GM21576 (cell line): ENCODE measurements around the gene CDH23.

Source experiments
- ATAC-seq: cut with Tn5 transposase; IDR thresholded peaks from one replicate; pipeline ENCODE4 v1.9.1; 2021; ENCODE audit warnings: mild to moderate bottlenecking, moderate library complexity; ENCODE audit not compliant: unreplicated experiment

CDH23 gene

GRCh38 chr10:71837098-71837827 is 440.5 kb downstream of the CDH23 start:
- ATAC-seq, result no peak

DNA sequence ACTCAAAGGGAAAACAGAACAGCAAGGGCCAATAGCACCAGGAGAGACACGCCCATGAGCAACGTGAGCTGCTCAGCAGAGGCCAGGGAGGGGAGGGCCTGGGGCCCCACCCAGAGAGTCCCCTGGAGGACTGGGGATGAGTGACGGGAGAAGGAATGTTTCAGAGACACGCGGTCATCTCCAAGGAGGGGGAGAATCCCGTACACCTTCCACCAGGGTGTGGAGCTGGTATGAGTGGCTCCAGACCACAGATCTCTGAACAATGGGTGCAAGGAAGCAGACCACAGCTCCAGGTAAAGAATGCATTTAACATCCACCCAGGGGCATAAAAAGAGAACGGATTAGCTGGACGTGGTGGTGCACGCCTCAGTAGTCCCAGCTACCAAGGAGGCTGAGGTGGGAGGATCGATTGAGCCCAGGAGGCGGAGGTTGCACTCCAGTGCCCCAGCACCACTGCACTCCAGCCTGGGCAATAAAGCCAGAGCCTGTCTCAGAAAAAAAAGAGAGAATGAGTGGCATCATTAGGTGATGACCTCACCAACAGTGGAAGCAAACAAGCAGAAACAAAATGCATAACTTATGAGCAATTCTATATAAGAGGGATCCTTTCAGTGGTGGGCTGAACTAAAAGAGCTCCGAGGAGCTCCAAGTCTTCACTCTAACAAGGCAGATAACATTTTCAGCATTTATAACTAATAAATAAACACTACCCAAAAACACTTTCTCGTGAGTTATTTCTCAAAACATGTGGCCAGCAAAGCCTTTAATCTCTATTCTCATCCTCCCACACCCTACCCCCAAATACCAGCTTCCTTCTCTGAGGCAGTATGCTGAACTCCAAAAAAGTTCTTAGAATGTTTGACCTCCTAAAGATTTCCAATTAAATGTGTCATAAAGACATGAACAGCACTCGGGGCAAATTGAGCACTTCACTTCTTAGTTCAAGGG is 441.8 kb downstream of the CDH23 start:
- ATAC-seq, result no peak

GRCh38 chr10:71840177-71840957 is 443.6 kb downstream of the CDH23 start:
- no peak for ATAC-seq

DNA sequence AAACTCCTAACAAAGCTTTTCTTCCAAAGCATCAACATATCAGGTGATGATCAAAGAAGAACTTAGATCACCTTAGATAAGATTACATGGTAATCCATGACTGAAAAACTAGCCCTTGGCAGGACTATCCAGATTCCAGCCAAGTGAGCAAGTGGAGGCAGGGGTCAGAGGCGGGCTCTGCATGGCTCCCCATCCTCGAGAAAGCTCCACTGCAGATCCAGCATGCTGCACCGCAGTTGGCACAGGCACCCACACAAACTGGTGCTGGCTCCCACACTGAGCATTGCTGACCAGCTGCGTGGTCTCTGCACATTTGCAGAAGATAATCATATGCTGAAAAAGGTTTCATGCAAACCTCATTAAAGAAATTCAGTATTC is 444.2 kb downstream of the CDH23 start:
- no peak for ATAC-seq

DNA sequence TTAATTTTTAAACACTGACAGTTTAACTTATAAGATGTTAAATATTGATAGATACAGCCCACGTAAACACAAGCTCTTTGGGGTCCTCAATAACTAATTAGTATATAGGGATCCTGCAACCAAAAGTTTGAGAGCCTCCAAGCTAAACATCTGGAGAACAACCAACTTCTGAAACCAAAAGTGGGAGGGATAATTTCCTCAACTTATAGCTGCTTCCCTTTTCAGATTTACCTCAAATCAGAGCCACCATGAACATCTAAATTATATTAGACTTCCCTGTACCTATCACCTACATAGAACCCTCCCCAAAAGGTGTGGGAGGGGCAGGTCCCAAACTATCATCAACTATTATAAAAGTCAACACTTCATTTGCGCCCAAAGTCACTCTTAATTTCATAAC is 445.7 kb downstream of the CDH23 start:
- no peak for ATAC-seq

- no peak for ATAC-seq
Measured at GRCh38 chr10:71842856-71843686, 446.4 kb downstream of the CDH23 start.

GRCh38 chr10:71844084-71844483 is 447.4 kb downstream of the CDH23 start:
- no peak for ATAC-seq

DNA sequence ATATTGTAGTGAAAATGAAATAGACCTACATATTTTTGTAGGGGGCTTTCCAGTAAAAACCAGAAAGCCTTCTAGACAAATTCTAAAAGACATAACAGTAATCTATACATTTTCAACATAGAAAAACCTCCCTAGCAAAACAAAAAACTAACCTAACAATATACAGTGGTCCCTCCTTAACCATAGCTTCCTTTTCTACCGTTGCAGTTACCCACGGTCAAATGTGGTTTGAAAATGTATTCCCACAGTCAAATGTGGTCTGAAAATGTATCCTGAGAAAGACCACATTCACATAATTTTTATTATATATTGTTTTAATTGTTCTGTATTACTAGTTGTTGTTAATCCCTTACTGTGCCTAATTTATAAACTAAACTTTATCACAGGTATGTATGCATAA is 448.0 kb downstream of the CDH23 start:
- ATAC-seq, result no peak

DNA sequence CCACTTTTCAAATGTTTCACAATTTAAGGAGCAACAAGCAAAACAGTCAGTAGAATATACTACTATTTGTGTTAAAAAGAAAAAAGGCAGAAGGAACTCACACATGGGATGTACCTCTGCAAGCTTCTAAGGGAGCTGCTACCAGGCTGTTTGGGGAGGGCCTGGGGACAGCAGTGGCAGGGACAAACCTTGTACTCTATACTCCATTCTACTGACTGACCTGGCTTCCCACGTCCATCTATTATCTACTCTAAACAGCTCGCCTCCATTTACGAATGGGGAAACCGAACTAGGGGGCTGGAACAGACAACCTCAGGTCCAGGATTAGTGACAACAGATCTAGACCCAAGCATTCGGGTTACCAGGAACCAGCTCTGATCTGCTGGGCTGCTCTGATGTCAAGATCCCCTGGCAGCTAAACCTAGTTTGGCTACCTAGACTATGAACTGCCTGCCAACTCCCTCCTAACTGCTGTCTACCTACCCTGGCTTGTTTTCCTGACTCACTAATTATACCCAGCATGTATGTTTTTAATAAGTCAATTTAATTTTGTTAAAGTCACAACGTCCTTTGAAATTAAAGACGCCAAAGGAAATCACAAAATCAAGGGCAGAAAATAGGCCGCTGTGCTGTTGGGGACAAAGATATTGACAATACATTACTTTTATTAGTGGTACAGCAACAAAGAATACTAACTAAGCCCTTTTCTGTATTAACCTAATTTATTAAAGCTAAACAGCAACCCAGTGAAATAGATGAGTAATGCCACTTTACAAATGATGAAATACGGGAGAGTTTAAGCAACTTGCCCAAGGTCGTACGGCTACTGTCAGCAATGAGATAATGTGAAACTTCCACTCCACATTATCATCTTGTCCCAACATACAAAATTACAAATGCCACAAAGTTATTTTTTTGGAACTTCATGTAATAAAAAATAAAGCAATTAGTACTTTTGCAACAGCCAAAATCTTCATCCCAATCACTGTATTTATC is 449.0 kb downstream of the CDH23 start:
- ATAC-seq, result no peak

DNA sequence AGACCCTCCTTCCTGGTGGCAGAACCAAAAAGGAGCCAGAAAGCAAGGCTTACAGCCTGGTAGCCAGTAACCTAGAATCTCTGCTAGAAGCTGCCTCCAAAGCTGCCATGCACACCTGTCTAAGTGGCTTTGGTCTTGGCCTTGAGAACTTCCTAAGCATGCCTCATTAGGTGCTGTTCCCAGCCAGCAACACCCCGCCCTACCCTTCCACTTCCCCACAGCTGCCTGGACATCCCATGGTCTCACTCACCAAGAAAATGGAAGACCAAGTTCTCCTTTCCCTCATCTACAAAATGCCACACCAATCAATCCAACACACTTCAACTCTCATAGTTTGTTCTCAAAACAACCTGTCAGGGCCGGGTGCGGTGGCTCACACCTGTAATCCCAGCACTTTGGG is 450.1 kb downstream of the CDH23 start:
- no peak for ATAC-seq

DNA sequence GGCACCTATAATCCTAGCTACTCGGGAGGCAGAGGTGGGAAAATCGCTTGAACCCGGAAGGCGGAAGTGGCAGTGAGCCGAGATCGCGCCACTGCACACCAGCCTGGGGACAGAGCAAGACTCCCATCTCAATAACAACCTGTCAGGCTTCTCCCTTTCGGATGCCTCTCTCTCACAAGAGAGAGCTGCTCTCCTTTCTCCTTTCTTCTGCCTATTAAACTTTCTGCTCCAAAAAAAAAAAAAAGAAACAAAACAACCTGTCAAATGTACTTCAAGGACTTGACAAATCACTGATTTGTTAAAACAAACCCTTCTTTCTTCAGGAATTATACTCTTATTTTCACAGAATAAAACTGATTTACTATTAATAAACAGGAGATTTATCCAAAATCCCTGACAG is 450.7 kb downstream of the CDH23 start:
- no peak for ATAC-seq

DNA sequence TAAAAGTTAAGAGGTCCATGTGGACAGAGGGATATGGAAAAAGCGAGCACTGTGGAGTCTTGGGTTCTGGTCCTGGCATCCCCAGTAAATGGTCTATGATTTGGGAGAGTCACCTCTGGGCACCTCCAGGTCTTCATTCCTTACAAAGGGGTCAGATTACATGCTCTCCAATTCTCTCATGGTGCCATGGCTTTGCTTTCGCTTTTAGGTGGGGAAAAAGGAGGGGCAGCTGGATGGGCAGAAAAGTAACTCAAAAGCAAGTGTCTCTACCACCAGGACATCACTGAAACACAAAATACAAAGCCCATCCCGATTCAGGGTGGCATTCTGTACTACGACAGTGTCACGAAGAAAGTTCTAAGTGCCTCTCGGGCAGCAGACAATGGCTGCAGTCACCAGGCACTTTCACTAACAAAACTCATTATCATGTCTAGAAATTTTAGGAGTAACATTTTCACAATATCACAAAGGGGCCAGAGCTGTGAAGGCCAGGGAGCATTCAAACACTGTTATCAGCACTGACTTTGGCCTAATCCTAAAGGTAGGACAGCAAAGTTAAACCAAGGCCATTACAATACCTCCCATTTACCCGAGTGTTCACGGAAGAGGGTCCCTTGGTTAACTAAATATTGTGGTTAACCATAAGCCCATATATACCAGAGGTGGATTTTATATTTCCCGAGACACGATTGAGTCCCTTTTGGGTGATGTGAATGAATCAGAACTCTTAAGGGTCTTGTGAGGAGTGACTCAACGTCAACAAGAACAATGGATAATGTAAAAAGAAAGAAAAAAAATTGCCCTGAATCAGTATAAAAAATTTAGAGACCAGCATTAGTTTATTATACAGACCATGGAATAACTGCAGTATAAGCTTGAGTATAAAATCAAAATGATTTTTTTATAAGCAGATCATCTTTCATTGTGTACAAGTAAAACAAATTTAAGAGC is 451.9 kb downstream of the CDH23 start:
- ATAC-seq, result no peak

- no peak for ATAC-seq
Measured at GRCh38 chr10:71849461-71849908, 452.8 kb downstream of the CDH23 start.

GRCh38 chr10:71850021-71850742 is 453.5 kb downstream of the CDH23 start:
- no peak for ATAC-seq

DNA sequence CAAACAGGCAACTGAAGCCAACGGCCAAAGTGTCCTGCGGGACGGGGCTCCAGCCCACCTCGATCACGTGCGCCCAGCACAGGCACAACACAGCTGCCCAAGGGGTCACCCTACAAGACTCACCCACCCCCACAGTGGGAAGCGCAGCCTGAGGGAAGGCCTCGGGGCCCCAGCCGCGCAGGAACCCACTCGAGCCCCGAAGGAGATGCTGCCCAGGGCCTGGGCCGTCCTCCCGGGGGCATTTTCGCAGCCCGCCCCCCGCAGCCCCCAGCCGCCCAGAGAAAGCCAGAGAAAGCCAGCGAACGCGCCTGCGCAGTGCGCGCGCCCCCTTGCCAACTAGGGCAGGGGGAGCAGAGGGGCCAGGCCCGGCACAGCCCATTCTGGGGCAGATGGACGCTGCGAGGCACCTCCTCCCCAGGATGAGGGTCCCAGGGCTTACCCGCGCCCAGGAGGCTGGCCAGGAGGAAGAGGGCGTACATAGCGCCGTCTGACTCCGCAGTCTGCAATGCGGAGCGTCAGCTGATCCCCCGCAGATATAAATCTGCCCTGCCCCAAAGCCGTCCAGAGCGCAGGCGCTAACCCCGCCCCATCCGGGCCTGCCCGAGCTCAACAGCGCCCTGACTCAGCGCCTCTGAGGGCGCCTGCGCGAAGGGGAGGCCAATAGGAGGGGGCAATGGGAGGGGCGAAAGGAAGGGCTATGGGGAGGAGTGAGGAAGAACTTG is 454.2 kb downstream of the CDH23 start, which contains the start of gene PSAP:
Gene PSAP (minus strand): TSS at position 509 of the 722 bp plus-strand sequence. CDS start 30 bp downstream, at position 479.
- ATAC-seq, result peak; percentile 89

GRCh38 chr10:71851465-71852095 is 454.9 kb downstream of the CDH23 start:
- ATAC-seq, result peak; percentile 2
